ENCODE results near the gene TECPR2. TPM values are rescaled to one million over a fixed set of nuclear protein-coding genes. Genes with fewer than 3 reads are reported as not detected.

Gene TECPR2
- total and polyA plus RNA-seq, 2 of the 13 experiments (the other 11 are each of a cell fraction or from before 2014, with no cell fraction given): 3.5 to 5.7 TPM

DNA sequence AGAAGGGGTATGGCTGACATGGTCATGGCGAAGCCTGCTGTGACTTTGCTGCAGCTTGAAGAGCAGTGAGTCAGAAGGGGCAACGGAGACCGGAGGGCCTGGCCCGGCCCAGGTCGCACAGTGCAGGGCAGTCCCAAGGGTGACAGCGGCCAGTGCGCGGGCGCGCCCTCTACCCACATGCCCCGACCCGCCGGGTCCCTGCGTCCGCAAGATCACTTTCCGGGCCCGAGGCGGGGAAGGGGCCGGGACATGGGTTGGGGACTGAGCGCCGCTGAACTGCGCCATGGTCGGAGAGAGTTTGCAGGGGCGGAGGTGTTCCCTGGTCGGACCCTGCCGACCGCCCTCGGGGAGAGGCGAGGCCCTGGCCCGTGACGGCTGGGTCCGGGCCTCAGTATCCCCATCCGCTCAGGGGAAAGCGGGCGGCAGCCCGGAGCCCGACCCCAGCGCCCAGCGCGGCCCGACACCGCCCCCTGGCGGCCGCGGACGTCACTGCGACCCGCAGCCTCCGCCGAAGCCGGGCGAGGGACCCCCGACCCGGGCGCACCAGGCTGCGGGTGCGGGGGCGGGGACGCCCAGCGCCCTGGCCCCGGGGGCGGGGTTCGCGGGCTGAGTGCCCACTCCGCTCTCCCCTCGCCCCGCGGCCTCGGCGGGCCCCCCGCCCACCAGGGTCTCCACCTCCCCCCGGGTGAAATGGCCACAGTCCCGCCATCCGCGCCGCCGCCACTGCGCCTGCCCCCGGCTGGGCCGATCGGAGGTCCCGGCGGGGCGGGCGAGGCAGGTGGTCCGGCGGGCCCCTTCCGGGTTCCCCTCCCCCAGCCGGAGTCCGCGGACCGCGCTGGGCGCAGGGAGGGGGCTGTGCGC, 154.0 kb downstream of the TECPR2 start (continued):
- TF ChIP-seq, protein P1, sequence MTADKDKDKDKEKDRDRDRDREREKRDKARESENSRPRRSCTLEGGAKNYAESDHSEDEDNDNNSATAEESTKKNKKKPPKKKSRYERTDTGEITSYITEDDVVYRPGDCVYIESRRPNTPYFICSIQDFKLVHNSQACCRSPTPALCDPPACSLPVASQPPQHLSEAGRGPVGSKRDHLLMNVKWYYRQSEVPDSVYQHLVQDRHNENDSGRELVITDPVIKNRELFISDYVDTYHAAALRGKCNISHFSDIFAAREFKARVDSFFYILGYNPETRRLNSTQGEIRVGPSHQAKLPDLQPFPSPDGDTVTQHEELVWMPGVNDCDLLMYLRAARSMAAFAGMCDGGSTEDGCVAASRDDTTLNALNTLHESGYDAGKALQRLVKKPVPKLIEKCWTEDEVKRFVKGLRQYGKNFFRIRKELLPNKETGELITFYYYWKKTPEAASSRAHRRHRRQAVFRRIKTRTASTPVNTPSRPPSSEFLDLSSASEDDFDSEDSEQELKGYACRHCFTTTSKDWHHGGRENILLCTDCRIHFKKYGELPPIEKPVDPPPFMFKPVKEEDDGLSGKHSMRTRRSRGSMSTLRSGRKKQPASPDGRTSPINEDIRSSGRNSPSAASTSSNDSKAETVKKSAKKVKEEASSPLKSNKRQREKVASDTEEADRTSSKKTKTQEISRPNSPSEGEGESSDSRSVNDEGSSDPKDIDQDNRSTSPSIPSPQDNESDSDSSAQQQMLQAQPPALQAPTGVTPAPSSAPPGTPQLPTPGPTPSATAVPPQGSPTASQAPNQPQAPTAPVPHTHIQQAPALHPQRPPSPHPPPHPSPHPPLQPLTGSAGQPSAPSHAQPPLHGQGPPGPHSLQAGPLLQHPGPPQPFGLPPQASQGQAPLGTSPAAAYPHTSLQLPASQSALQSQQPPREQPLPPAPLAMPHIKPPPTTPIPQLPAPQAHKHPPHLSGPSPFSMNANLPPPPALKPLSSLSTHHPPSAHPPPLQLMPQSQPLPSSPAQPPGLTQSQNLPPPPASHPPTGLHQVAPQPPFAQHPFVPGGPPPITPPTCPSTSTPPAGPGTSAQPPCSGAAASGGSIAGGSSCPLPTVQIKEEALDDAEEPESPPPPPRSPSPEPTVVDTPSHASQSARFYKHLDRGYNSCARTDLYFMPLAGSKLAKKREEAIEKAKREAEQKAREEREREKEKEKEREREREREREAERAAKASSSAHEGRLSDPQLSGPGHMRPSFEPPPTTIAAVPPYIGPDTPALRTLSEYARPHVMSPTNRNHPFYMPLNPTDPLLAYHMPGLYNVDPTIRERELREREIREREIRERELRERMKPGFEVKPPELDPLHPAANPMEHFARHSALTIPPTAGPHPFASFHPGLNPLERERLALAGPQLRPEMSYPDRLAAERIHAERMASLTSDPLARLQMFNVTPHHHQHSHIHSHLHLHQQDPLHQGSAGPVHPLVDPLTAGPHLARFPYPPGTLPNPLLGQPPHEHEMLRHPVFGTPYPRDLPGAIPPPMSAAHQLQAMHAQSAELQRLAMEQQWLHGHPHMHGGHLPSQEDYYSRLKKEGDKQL (CRISPR knock-in tag; IDR thresholded peaks at IDR 0.05; ENCODE audit: low read depth): 0 out of 2 replicates have a peak, but pooled peaks have one; percentile 16
- no peak for TF ChIP-seq SETDB1 (CRISPR knock-in tag; IDR thresholded peaks at IDR 0.05; ENCODE audit: borderline replicate concordance)
- no peak; the same call in 1 of the 2 replicates for TF ChIP-seq HIVEP1 (CRISPR knock-in tag; IDR thresholded peaks at IDR 0.05)
- TF ChIP-seq, protein P2, sequence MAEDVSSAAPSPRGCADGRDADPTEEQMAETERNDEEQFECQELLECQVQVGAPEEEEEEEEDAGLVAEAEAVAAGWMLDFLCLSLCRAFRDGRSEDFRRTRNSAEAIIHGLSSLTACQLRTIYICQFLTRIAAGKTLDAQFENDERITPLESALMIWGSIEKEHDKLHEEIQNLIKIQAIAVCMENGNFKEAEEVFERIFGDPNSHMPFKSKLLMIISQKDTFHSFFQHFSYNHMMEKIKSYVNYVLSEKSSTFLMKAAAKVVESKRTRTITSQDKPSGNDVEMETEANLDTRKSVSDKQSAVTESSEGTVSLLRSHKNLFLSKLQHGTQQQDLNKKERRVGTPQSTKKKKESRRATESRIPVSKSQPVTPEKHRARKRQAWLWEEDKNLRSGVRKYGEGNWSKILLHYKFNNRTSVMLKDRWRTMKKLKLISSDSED (CRISPR knock-in tag; IDR thresholded peaks at IDR 0.05): no peak
- TF ChIP-seq, protein P3, sequence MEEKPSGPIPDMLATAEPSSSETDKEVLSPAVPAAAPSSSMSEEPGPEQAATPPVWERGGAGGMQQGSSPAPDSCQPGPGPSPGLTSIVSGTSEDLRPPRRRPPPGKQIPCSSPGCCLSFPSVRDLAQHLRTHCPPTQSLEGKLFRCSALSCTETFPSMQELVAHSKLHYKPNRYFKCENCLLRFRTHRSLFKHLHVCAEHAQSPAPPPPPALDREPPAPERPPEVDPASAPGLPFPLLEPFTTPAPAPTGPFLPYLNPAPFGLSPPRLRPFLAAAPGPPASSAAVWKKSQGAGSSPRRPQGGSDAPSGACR (CRISPR knock-in tag; IDR thresholded peaks at IDR 0.05): no peak
- no peak for TF ChIP-seq ARNT2 (CRISPR knock-in tag; IDR thresholded peaks at IDR 0.05; ENCODE audit: low read depth)
- TF ChIP-seq, protein P4, sequence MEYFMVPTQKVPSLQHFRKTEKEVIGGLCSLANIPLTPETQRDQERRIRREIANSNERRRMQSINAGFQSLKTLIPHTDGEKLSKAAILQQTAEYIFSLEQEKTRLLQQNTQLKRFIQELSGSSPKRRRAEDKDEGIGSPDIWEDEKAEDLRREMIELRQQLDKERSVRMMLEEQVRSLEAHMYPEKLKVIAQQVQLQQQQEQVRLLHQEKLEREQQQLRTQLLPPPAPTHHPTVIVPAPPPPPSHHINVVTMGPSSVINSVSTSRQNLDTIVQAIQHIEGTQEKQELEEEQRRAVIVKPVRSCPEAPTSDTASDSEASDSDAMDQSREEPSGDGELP (IDR thresholded peaks at IDR 0.05; ENCODE audit: borderline replicate concordance, low read depth): no peak
- no peak for TF ChIP-seq ZNF430 (CRISPR knock-in tag; IDR thresholded peaks at IDR 0.05)
- TF ChIP-seq, protein P5, sequence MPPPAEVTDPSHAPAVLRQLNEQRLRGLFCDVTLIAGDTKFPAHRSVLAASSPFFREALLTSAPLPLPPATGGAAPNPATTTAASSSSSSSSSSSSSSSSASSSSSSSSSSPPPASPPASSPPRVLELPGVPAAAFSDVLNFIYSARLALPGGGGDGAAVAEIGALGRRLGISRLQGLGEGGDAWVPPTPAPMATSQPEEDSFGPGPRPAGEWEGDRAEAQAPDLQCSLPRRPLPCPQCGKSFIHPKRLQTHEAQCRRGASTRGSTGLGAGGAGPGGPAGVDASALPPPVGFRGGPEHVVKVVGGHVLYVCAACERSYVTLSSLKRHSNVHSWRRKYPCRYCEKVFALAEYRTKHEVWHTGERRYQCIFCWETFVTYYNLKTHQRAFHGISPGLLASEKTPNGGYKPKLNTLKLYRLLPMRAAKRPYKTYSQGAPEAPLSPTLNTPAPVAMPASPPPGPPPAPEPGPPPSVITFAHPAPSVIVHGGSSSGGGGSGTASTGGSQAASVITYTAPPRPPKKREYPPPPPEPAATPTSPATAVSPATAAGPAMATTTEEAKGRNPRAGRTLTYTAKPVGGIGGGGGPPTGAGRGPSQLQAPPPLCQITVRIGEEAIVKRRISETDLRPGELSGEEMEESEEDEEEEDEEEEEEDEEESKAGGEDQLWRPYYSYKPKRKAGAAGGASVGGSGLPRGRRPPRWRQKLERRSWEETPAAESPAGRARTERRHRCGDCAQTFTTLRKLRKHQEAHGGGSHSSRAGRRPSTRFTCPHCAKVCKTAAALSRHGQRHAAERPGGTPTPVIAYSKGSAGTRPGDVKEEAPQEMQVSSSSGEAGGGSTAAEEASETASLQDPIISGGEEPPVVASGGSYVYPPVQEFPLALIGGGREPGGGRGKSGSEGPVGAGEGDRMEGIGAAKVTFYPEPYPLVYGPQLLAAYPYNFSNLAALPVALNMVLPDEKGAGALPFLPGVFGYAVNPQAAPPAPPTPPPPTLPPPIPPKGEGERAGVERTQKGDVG (CRISPR knock-in tag; IDR thresholded peaks at IDR 0.05; ENCODE audit: borderline replicate concordance): no peak
- TF ChIP-seq ARHGAP35 (CRISPR knock-in tag; IDR thresholded peaks at IDR 0.05; ENCODE audit: borderline replicate concordance): peak; percentile 56; the same call in 1 of the 2 replicates
